Colonic mucosa (tissue), 4 donors: ENCODE results near the gene TKTL2. TPM values are rescaled to one million over a fixed set of nuclear protein-coding genes. Genes with fewer than 3 reads are reported as not detected.

ENCODE experiments used
- DNase-seq: peaks from one replicate; pipeline ENCODE4 v3.0.0-alpha.2; 2020
- H3K27ac ChIP-seq: fragments of 200-600 bp; one replicate; pipeline ENCODE4 v1.8.0; 2021
- H3K27me3 ChIP-seq: fragments of 200-600 bp; one replicate; pipeline ENCODE4 v1.8.0; 2021
- H3K36me3 ChIP-seq: fragments of 200-600 bp; one replicate; pipeline ENCODE4 v1.8.0; 2021
- H3K4me1 ChIP-seq: fragments of 200-600 bp; one replicate; pipeline ENCODE4 v1.8.0; 2021; ENCODE audit warnings: mild to moderate bottlenecking
- H3K4me3 ChIP-seq: fragments of 200-600 bp; one replicate; pipeline ENCODE4 v1.8.0; 2021
- H3K9ac ChIP-seq, 2 donors: one replicate each; pipeline ENCODE4 v1.7.0; 2013; ENCODE audit warnings: control low read depth in 2 of 2, low read depth in 2 of 2, low read length in 2 of 2
- H3K9me3 ChIP-seq: fragments of 200-600 bp; one replicate; pipeline ENCODE4 v1.8.0; 2021
- intact Hi-C: fragments of 100-400 bp; cut with DNase I; formaldehyde crosslinking; loops from one replicate; pipeline ENCODE4 v1.14.1; 2022
- total RNA-seq, 2 donors: library from RNA; stranded (reverse); fragmentation: NEBNext Ultra II Directional in 1 of 2; extraction: Animal tissue kit (Norgen Biotek cat#: 25700) in 1 of 2; gene quantifications; one replicate each; pipeline ENCODE4 v1.2.1, GENCODE V29; 2021
- TF ChIP-seq, protein P1 (sequence below): fragments of 200-600 bp; IDR thresholded peaks from one replicate; pipeline ENCODE4 v1.8.0; 2022; ENCODE audit warnings: antibody characterized with exemption, mild to moderate bottlenecking
- donor health status: healthy.
- donor health status: DM: no; HTN: no; CAD: no.
- donor health status: DM: no; HTN: no; CAD: no.

Gene TKTL2
- total RNA-seq, 2 donors from 2014 or later, result not detected

DNA sequence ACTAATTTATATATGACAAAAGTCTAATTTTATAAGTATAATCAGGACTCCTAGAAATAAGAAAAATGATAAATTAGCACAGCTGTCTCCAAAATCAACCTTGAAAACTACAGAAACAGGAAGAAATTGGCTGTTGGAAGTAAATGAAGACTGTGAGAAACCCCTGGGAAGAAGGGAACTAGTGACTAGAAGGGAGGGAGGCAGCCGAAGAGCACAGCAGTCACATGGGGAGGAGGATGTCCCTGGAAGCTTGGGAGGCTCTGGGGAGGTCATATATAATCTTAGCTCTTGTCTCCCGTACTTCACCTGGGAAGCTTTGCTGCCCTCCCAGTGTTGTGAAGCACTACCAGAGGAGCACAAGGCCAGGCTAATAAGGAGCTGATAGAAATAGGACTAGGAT, 12.0 kb upstream of the TKTL2 start:
- Histone ChIP-seq H3K27me3 (no peaks in the 10 kb centered on the region), H3K27ac (no peak overlapping the region), H3K4me3 (no peak overlapping the region), H3K4me1 (no peaks in the 10 kb centered on the region), H3K9ac (no peak overlapping the region), H3K9me3 (no peaks in the 10 kb centered on the region), H3K36me3 (no peaks in the 10 kb centered on the region)
- TF ChIP-seq, protein P1, sequence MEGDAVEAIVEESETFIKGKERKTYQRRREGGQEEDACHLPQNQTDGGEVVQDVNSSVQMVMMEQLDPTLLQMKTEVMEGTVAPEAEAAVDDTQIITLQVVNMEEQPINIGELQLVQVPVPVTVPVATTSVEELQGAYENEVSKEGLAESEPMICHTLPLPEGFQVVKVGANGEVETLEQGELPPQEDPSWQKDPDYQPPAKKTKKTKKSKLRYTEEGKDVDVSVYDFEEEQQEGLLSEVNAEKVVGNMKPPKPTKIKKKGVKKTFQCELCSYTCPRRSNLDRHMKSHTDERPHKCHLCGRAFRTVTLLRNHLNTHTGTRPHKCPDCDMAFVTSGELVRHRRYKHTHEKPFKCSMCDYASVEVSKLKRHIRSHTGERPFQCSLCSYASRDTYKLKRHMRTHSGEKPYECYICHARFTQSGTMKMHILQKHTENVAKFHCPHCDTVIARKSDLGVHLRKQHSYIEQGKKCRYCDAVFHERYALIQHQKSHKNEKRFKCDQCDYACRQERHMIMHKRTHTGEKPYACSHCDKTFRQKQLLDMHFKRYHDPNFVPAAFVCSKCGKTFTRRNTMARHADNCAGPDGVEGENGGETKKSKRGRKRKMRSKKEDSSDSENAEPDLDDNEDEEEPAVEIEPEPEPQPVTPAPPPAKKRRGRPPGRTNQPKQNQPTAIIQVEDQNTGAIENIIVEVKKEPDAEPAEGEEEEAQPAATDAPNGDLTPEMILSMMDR, result no peak
- no peak for DNase-seq
- intact Hi-C loops, result loop anchor here (5.0 kb wide), 1 partner anchor 57 kb away; no protein-coding TSS in a partner anchor

DNA sequence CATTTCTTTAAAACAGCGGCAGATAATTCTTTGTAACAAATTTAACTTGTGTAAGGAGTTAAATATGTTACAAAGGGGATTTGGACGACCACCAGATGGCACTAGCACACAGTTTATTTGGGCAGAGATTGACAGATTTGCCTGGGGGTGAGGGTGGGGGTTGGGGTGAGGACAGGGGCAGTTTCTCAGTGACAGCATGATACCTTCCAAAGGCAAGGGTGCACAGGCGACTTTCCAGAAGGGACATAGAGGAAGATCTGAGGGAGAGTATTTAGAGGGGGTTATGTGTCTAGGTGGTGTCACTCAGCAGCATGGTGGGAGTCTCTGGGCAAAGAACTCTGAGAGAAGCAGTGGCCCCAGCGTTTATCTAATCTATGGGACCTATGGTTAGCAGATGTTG, 11.4 kb upstream of the TKTL2 start:
- TF ChIP-seq, protein P1, result peak; percentile 57
- Histone ChIP-seq H3K36me3 (no peaks in the 10 kb centered on the region), H3K4me3 (no peak overlapping the region), H3K9me3 (no peaks in the 10 kb centered on the region), H3K27ac (no peak overlapping the region), H3K27me3 (no peaks in the 10 kb centered on the region), H3K4me1 (no peaks in the 10 kb centered on the region), H3K9ac (no peak overlapping the region)
- DNase-seq, result peak; percentile 43
- intact Hi-C loops, result loop anchor here (5.0 kb wide), 1 partner anchor 57 kb away; no protein-coding TSS in a partner anchor

DNA sequence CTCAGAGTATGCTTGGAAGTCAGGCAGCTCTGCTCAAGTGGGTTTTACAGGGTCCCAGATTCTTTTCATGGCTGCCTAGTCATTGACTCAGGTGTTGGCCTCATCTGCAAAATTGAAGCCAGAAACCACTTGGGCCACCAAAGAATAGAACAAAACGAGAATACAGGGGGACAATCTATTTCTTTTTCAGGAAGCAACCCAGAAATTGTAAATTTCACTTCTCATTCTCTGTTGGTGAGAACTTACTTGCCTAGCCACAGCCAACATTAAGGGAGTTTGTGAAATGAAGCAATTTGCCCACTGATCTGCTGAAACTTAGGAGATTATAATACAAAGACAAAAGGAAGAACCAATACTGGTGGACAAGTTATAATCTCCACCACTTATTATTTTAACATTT, 8.6 kb upstream of the TKTL2 start:
- TF ChIP-seq, protein P1, result no peak
- intact Hi-C loops, result no loop called here
- Histone ChIP-seq H3K9me3 (no peaks in the 10 kb centered on the region), H3K27ac (no peak overlapping the region), H3K4me1 (no peaks in the 10 kb centered on the region), H3K27me3 (no peaks in the 10 kb centered on the region), H3K36me3 (no peaks in the 10 kb centered on the region), H3K9ac (no peak overlapping the region), H3K4me3 (no peak overlapping the region)
- DNase-seq, result no peak

DNA sequence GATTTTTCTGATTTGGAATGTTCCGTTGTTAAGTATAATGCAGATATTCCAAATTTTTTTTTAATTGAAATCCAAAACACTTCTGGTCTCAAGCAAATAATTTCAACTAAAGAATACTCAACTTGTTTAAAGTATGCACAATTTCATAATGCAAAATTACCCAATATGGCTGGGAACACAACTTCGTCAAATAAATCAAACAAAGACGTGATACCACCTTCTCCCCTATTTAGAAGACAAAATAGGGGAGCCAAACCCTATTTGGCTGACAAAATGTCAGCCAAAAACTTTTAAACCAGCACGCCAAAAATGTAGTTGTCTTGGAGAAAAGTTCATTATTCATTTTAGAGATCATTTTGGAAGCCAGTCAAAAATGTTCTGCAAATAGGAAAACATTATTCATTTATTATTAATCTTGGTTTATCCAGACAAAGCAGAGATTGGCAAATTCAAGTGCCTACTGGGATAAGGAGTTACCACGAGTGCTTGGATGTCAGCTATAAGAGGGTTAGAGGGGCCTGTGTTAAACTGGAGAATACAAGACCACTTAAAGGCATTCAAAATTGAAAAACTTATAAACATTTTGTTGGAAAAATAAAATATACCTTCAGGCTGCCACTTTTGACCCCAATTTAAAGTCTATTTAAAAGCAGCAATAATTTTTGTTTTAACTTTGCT, 3.3 kb upstream of the TKTL2 start:
- Histone ChIP-seq H3K27ac (no peak overlapping the region), H3K36me3 (no peaks in the 10 kb centered on the region), H3K9ac (no peak overlapping the region), H3K4me3 (no peak overlapping the region), H3K27me3 (no peaks in the 10 kb centered on the region), H3K4me1 (no peaks in the 10 kb centered on the region), H3K9me3 (no peaks in the 10 kb centered on the region)
- no peak for DNase-seq
- TF ChIP-seq, protein P1, result no peak
- intact Hi-C loops, result no loop called here

DNA sequence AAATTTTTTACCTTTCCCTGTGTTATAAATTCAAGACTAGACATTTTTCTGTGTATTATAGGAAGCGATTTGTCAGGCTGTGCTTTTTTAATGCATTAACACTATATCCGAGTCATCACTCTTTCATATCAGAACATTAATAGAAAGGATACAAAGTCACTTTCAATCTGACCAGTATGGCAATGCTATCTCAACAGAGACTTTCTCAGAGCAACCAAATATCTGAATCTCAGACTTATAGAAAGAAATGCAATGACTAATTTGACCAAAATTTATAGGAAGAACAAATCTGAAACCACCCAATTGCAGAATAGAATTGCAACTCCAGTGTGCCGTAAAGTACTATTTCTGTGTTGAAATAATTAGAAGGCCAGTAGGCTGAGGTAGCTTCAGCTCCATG, 473 bp upstream of the TKTL2 start:
- intact Hi-C loops, result no loop called here
- no peak for DNase-seq
- no peaks in the 10 kb centered on the region for H3K27me3 ChIP-seq
- H3K9me3 ChIP-seq, result no peaks in the 10 kb centered on the region
- no peak overlapping the region for H3K9ac ChIP-seq
- TF ChIP-seq, protein P1, result no peak
- H3K27ac ChIP-seq, result no peak overlapping the region
- no peaks in the 10 kb centered on the region for H3K36me3 ChIP-seq
- H3K4me1 ChIP-seq, result no peaks in the 10 kb centered on the region
- no peak overlapping the region for H3K4me3 ChIP-seq
